Liver (tissue), 9 donors: ENCODE data around the gene RNF212. TPM values are rescaled to one million over a fixed set of nuclear protein-coding genes. Genes with fewer than 3 reads are reported as not detected.

Experiments
- DNase-seq: peaks from one replicate; pipeline ENCODE4 v3.0.0-alpha.2; 2017; ENCODE audit warnings: low spot score
- H3K27ac ChIP-seq, 2 donors: one replicate each; pipeline ENCODE4 v1.7.0; 2013; ENCODE audit warnings: inconsistent platforms in 2 of 2, low read length in 2 of 2, control low read depth in 1 of 2, low read depth in 1 of 2, mild to moderate bottlenecking in 1 of 2
- H3K27me3 ChIP-seq, 4 donors: one replicate each; pipeline versions ENCODE4 v1.6.1 to v1.7.0; 2013; ENCODE audit warnings: low read length in 3 of 4, inconsistent platforms in 1 of 4, mild to moderate bottlenecking in 1 of 4, moderate library complexity in 1 of 4; ENCODE audit not compliant: control insufficient read depth in 4 of 4, insufficient read depth in 4 of 4
- H3K36me3 ChIP-seq, 4 donors: one replicate each; pipeline versions ENCODE4 v1.6.1 to v1.7.0; 2013; ENCODE audit warnings: low read length in 3 of 4, mild to moderate bottlenecking in 3 of 4, low read depth in 1 of 4, moderate library complexity in 1 of 4; ENCODE audit not compliant: control insufficient read depth in 4 of 4, insufficient read depth in 3 of 4
- H3K4me1 ChIP-seq, 4 donors: one replicate each; pipeline versions ENCODE4 v1.6.1 to v1.7.0; 2013; ENCODE audit warnings: low read length in 3 of 4, mild to moderate bottlenecking in 3 of 4, moderate library complexity in 1 of 4; ENCODE audit not compliant: control insufficient read depth in 4 of 4, insufficient read depth in 4 of 4
- H3K4me3 ChIP-seq, 3 donors: one replicate each; pipeline versions ENCODE4 v1.6.1 to v1.7.0; 2013; ENCODE audit warnings: low read length in 3 of 3, control low read depth in 1 of 3, low read depth in 1 of 3, mild to moderate bottlenecking in 1 of 3
- H3K9ac ChIP-seq, 2 donors: one replicate each; pipeline ENCODE4 v1.7.0; 2013; ENCODE audit warnings: low read length in 2 of 2, mild to moderate bottlenecking in 2 of 2, moderate library complexity in 2 of 2, control low read depth in 1 of 2, low read depth in 1 of 2
- H3K9me3 ChIP-seq, 4 donors: one replicate each; pipeline versions ENCODE4 v1.6.1 to v1.7.0; 2013; ENCODE audit warnings: low read length in 3 of 4; ENCODE audit not compliant: control insufficient read depth in 4 of 4
- ATF3 ChIP-seq: IDR thresholded peaks from 2 replicates; pipeline ENCODE4 v1.6.1; 2016; ENCODE audit warnings: antibody characterized with exemption
- CTCF ChIP-seq: fragments of 150-350 bp; IDR thresholded peaks from 2 replicates; pipeline ENCODE4 v1.5.1; 2017; ENCODE audit warnings: improper control_type of control experiment, low read depth, low read length; ENCODE audit not compliant: missing input control
- EGR1 ChIP-seq, 2 donors: IDR thresholded peaks; 2 replicates each; pipeline ENCODE4 v1.6.1; 2016 to 2018; ENCODE audit warnings: antibody characterized with exemption in 2 of 2, low read depth in 2 of 2
- FOXA1 ChIP-seq: IDR thresholded peaks from 2 replicates; pipeline ENCODE4 v1.6.1; 2016; ENCODE audit warnings: antibody characterized with exemption
- FOXA2 ChIP-seq: IDR thresholded peaks from 2 replicates; pipeline ENCODE4 v1.6.1; 2016; ENCODE audit warnings: antibody characterized with exemption
- GABPA ChIP-seq, 2 donors: IDR thresholded peaks in 1 of 2; conservative IDR thresholded peaks in 1 of 2; 2 replicates each; pipeline ENCODE4 v1.6.1; 2016; ENCODE audit warnings: antibody characterized with exemption in 2 of 2, mild to moderate bottlenecking in 1 of 2, moderate library complexity in 1 of 2
- HNF4A ChIP-seq, 2 donors: conservative IDR thresholded peaks; 2 replicates each; pipeline ENCODE4 v1.6.1; 2016; ENCODE audit warnings: antibody characterized with exemption in 2 of 2, mild to moderate bottlenecking in 2 of 2
- HNF4G ChIP-seq: IDR thresholded peaks from 2 replicates; pipeline ENCODE4 v1.6.1; 2016; ENCODE audit warnings: antibody characterized with exemption
- JUND ChIP-seq, 2 donors: IDR thresholded peaks; 2 replicates each; pipeline ENCODE4 v1.6.1; 2016; ENCODE audit warnings: antibody characterized with exemption in 2 of 2
- MAX ChIP-seq: IDR thresholded peaks from 2 replicates; pipeline ENCODE4 v1.6.1; 2016; ENCODE audit warnings: antibody characterized with exemption
- NR2F2 ChIP-seq: IDR thresholded peaks from 2 replicates; pipeline ENCODE4 v1.6.1; 2016; ENCODE audit warnings: antibody characterized with exemption
- RAD21 ChIP-seq, 2 donors: IDR thresholded peaks; 2 replicates each; pipeline ENCODE4 v1.6.1; 2016; ENCODE audit warnings: antibody characterized with exemption in 2 of 2, mild to moderate bottlenecking in 2 of 2
- REST ChIP-seq: IDR thresholded peaks from 2 replicates; pipeline ENCODE4 v1.6.1; 2016; ENCODE audit warnings: antibody characterized with exemption, mild to moderate bottlenecking
- RXRA ChIP-seq, 2 donors: IDR thresholded peaks; 2 replicates each; pipeline ENCODE4 v1.6.1; 2017 to 2018; ENCODE audit warnings: antibody characterized with exemption in 2 of 2, mild to moderate bottlenecking in 1 of 2
- SP1 ChIP-seq: IDR thresholded peaks from 2 replicates; pipeline ENCODE4 v1.6.1; 2018; ENCODE audit warnings: antibody characterized with exemption, mild to moderate bottlenecking
- TAF1 ChIP-seq: conservative IDR thresholded peaks from 2 replicates; pipeline ENCODE4 v1.6.1; 2016; ENCODE audit warnings: antibody characterized with exemption, mild to moderate bottlenecking
- YY1 ChIP-seq: IDR thresholded peaks from 2 replicates; pipeline ENCODE4 v1.6.1; 2016; ENCODE audit warnings: antibody characterized with exemption, mild to moderate bottlenecking
- ZBTB33 ChIP-seq: IDR thresholded peaks from 2 replicates; pipeline ENCODE4 v1.6.1; 2016; ENCODE audit warnings: antibody characterized with exemption
- WGBS: extraction: QIAGEN DNeasy Blood & Tissue Kit; methylation state at CpG from one replicate; pipeline ENCODE4 v1.1.7; 2013; 5-methylcytosine and 5-hydroxymethylcytosine counted together
- polyA plus RNA-seq, 2 donors: library from polyadenylated mRNA; stranded (reverse) in 1 of 2; unstranded in 1 of 2; fragments of 200-250 nt in 1 of 2; fragments of >200 nt in 1 of 2; fragmentation: Nextera tagmentation in 1 of 2; extraction: Ambion mirVana in 1 of 2; gene quantifications; one replicate each; pipeline versions ENCODE4 v1.2.1 to v1.2.3, GENCODE V29; 2013 to 2015
- total RNA-seq, 2 donors: library from RNA; depleted of rRNA; stranded (reverse); fragments of >200 nt; gene quantifications; one replicate each; pipeline ENCODE4 v1.2.3, GENCODE V29; 2014
- donor health status: healthy.
- donor health status: healthy.
- donor health status: healthy.
- donor health status: healthy.
- donor health status: healthy.

Gene RNF212
- total and polyA plus RNA-seq, 4 donors: 0.32 to 0.47 (median 0.38) TPM; not detected in 1

GRCh38 chr4:1057403-1057745, 56.0 kb downstream of the RNF212 start:
- Histone ChIP-seq H3K9ac (no peak overlapping the region), H3K27ac (no peak overlapping the region), H3K4me1 (no peaks in the 10 kb centered on the region), H3K36me3 (no peaks in the 10 kb centered on the region), H3K4me3 (no peak overlapping the region), H3K27me3 (peaks cover 0 to 14% (median 6%) of the 10 kb centered on the region in 4 donors), H3K9me3 (no peaks in the 10 kb centered on the region)
- 64% methylated on average over 7 of the region's 7 CpGs for WGBS
- TF ChIP-seq HNF4A (conservative IDR thresholded peaks at IDR 0.05): no peak
- TF ChIP-seq FOXA2: no peak
- TF ChIP-seq MAX: no peak
- TF ChIP-seq CTCF: no peak
- no peak for TF ChIP-seq ATF3
- TF ChIP-seq RAD21 (IDR thresholded peaks at IDR 0.05): no peak
- no peak for TF ChIP-seq GABPA (IDR thresholded peaks at IDR 0.05 in 1 of 2, conservative IDR thresholded peaks at IDR 0.05 in 1 of 2)
- no peak for TF ChIP-seq ZBTB33
- TF ChIP-seq JUND (IDR thresholded peaks at IDR 0.05): no peak
- TF ChIP-seq FOXA1: no peak
- TF ChIP-seq RXRA (IDR thresholded peaks at IDR 0.05): no peak
- TF ChIP-seq TAF1: no peak
- TF ChIP-seq EGR1 (IDR thresholded peaks at IDR 0.05; ENCODE audit: low read depth in 2 of 2): no peak
- no peak for TF ChIP-seq SP1
- TF ChIP-seq YY1: no peak
- no peak for TF ChIP-seq HNF4G
- TF ChIP-seq NR2F2: no peak
- TF ChIP-seq REST: no peak
- DNase-seq: no peak
